Osteoblast (primary cell): ENCODE measurements around the gene EFNA2. TPM values are rescaled to one million over a fixed set of nuclear protein-coding genes. Genes with fewer than 3 reads are reported as not detected.
A peak's percentile ranks its signal among the peaks of the same experiment; 100 is the strongest.

ENCODE experiments used
- DNase-seq: peaks from one replicate; pipeline ENCODE4 v3.0.0; 2011; ENCODE audit warnings: low spot score, mixed read lengths; ENCODE audit not compliant: insufficient read length; ENCODE audit errors: missing footprints
- H2AFZ ChIP-seq: 2 replicates; pipeline ENCODE4 v1.6.0; 2011; ENCODE audit warnings: mild to moderate bottlenecking, low read length
- H3K27ac ChIP-seq: 2 replicates; pipeline ENCODE4 v1.5.1; 2011; ENCODE audit warnings: mild to moderate bottlenecking, low read depth, low read length, moderate library complexity
- H3K27me3 ChIP-seq: 2 replicates; pipeline ENCODE4 v1.6.0; 2012; ENCODE audit warnings: mild to moderate bottlenecking, control low read depth, inconsistent platforms, low read length, moderate library complexity; ENCODE audit not compliant: insufficient read depth
- H3K36me3 ChIP-seq: 2 replicates; pipeline ENCODE4 v1.5.1; 2011; ENCODE audit warnings: mild to moderate bottlenecking, low read length, control low read depth, moderate library complexity; ENCODE audit not compliant: insufficient read depth
- H3K4me1 ChIP-seq: 2 replicates; pipeline ENCODE4 v1.5.1; 2011; ENCODE audit warnings: mild to moderate bottlenecking, low read length, control low read depth, moderate library complexity; ENCODE audit not compliant: insufficient read depth
- H3K4me2 ChIP-seq: 2 replicates; pipeline ENCODE4 v1.6.0; 2011; ENCODE audit warnings: mild to moderate bottlenecking, low read length; ENCODE audit not compliant: insufficient read depth
- H3K4me3 ChIP-seq: fragments of 200-600 bp; sonication (generic); 3 replicates; pipeline ENCODE4 v1.5.1; 2012; ENCODE audit warnings: mild to moderate bottlenecking, low read length, inconsistent platforms; ENCODE audit not compliant: insufficient read depth
- H3K79me2 ChIP-seq: 2 replicates; pipeline ENCODE4 v1.6.0; 2012; ENCODE audit warnings: mild to moderate bottlenecking, low read length, control low read depth, inconsistent platforms; ENCODE audit not compliant: insufficient read depth
- H3K9me3 ChIP-seq: 2 replicates; pipeline ENCODE4 v1.5.1; 2011; ENCODE audit warnings: low read depth, low read length, control low read depth
- H4K20me1 ChIP-seq: 2 replicates; pipeline ENCODE4 v1.6.0; 2012; ENCODE audit warnings: mild to moderate bottlenecking, low read length, control low read depth; ENCODE audit not compliant: insufficient read depth
- CTCF ChIP-seq: IDR thresholded peaks from 2 replicates; pipeline ENCODE4 v1.5.1; 2011; ENCODE audit warnings: mild to moderate bottlenecking, low read depth, low read length, moderate library complexity; ENCODE audit errors: extremely low read depth
- total RNA-seq: library from RNA; depleted of rRNA; stranded (reverse); fragments of >200 nt; gene quantifications from 2 replicates; pipeline ENCODE4 v1.2.3, GENCODE V29; 2012

EFNA2 gene
- total RNA-seq, 1 donor = not detected

DNA sequence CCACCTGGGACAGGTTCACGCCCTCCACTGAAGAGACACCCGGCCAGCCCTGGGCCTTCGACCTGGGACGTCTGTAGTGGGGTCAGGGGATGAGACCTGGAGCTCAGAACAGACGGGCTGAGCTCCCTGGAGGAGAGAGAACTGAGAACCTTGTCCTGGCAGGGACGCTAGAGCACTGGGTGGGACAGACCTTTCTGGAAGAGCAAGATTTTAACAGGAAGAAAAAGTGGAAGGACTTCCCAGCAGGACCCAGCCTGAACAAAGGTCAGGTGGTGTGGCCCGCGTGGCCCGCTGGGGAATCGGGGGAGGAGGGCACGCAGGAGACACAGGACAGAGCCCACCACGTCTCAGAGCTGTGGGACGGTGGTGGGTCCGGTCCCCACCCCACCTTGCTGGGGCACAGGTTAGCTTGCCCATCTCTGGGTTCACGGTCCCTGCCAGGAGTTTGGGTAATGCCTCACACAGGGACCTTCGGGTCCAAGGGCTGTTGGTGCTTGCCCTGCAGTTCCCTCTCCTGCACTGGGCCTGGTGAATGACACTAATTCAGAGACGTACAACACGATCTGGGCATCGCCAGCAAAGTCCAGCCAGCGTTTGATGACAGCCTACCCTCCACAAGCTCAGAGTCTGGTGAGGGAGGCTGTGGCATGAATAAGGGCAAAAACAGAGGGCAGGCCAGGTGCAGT is 1.2 kb upstream of the EFNA2 start:
- no peaks in the 10 kb centered on the region for H3K4me1 ChIP-seq
- H3K9me3 ChIP-seq = no peaks in the 10 kb centered on the region
- peaks cover 38% of the 10 kb centered on the region for H3K27me3 ChIP-seq
- no peak for TF ChIP-seq CTCF
- no peak overlapping the region for H2AFZ ChIP-seq
- no peak overlapping the region for H3K27ac ChIP-seq
- H3K36me3 ChIP-seq = peaks cover 5% of the 10 kb centered on the region
- no peaks in the 10 kb centered on the region for H3K79me2 ChIP-seq
- DNase-seq = peak; percentile 94
- no peak overlapping the region for H3K4me2 ChIP-seq
- H4K20me1 ChIP-seq = peaks cover 12% of the 10 kb centered on the region
- no peak overlapping the region for H3K4me3 ChIP-seq

- Histone ChIP-seq H4K20me1 (peaks cover 6% of the 10 kb centered on the region), H3K4me1 (no peaks in the 10 kb centered on the region), H3K27me3 (peaks cover 38% of the 10 kb centered on the region), H3K79me2 (no peaks in the 10 kb centered on the region), H3K4me2 (no peak overlapping the region), H3K4me3 (no peak overlapping the region), H3K9me3 (no peaks in the 10 kb centered on the region), H3K27ac (no peak overlapping the region), H3K36me3 (no peaks in the 10 kb centered on the region), H2AFZ (no peak overlapping the region)
- no peak for TF ChIP-seq CTCF
- DNase-seq = no peak
Measured at GRCh38 chr19:1284979-1285736, 515 bp upstream of the EFNA2 start.

DNA sequence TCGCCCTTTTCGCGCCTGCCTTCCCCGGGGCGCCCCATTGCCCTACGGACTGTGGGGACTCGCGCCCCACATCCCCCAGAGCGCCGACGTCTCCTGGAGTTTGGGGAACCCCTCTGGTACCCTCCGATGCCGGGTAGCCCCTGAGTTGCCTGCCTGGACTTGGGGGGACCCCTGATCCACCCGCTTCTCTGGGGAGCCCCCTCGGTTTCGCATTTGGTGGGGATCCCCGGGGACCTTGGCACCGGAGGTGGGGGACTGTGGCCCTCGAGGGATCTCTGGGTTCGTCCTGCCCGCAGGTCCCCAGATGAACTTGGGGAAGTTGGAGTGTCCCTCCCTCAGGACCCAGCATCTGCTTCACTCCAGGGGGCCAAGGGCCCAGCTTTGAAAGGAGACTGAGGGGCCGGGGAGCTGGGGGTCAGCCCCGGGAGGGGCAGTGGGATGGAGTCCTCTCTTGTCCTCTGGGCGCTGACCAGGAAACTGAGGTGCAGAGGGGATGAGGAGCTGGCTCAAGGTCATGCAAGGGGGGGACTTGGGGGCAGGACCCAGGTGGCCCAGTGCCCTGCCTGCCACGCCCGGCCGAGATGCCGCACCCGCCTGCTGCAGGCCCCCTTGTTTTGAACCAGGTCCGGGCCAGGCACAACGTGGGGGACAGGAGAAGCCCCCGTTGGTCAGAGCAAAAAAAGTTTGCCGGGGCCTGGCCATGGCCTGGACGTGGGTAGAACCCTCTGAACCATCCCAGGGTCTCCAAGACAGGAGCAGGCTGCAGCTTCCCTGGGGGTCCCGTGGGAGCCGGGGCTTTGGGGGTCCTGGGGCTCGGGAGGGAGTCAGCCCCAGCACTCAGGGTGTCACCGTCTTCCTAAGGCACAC is 1.0 kb downstream of the EFNA2 start:
- no peak for TF ChIP-seq CTCF
- H3K27me3 ChIP-seq = peaks cover 42% of the 10 kb centered on the region
- no peak overlapping the region for H3K27ac ChIP-seq
- H2AFZ ChIP-seq = no peak overlapping the region
- H3K36me3 ChIP-seq = no peaks in the 10 kb centered on the region
- no peaks in the 10 kb centered on the region for H3K79me2 ChIP-seq
- H3K4me3 ChIP-seq = no peak overlapping the region
- no peak for DNase-seq
- no peaks in the 10 kb centered on the region for H3K9me3 ChIP-seq
- no peak overlapping the region for H3K4me2 ChIP-seq
- H4K20me1 ChIP-seq = peaks cover 4% of the 10 kb centered on the region
- H3K4me1 ChIP-seq = no peaks in the 10 kb centered on the region
